Naive thymus-derived CD8-positive, alpha-beta T cell (primary cell): Measurements from ENCODE around the gene RASGEF1B. TPM values are rescaled to one million over a fixed set of nuclear protein-coding genes. Genes with fewer than 3 reads are reported as not detected.

Experiments used
- ATAC-seq, 2 donors: fragments of 150-1000 bp; cut with Tn5 transposase in 1 of 2; sonication (Bioruptor Pico), chemical (Tn5 transposase) in 1 of 2; 1 replicate in 1 of 2; 2 replicates in 1 of 2; pipeline ENCODE4 v1.10.0; 2021; ENCODE audit warnings: mild to moderate bottlenecking in 2 of 2, moderate library complexity in 2 of 2
- POLR2A ChIA-PET: fragments of 350-600 bp; sonication (Branson Sonifier 250); formaldehyde crosslinking; loops from one replicate; lab custom pipeline; 2021; ENCODE audit warnings: antibody characterized with exemption; lab: Charles Lee
- DNase-seq, 10 donors: peaks; one replicate each; pipeline versions ENCODE4 v3.0.0 to v3.0.0-alpha.2; 2020 to 2022
- H3K27ac Mint-ChIP-seq, 10 donors: one replicate each; pipeline ENCODE4 v1.8.0; 2020 to 2022; ENCODE audit warnings: mild to moderate bottlenecking in 10 of 10, mixed read lengths in 10 of 10, moderate library complexity in 4 of 10, inconsistent platforms in 1 of 10
- H3K27me3 Mint-ChIP-seq, 5 donors: one replicate each; pipeline ENCODE4 v1.8.0; 2021 to 2022; ENCODE audit warnings: mixed read lengths in 5 of 5
- H3K36me3 Mint-ChIP-seq, 3 donors: one replicate each; pipeline ENCODE4 v1.8.0; 2020 to 2022; ENCODE audit warnings: mixed read lengths in 3 of 3, mild to moderate bottlenecking in 2 of 3, inconsistent platforms in 1 of 3
- H3K4me1 Mint-ChIP-seq, 4 donors: one replicate each; pipeline ENCODE4 v1.8.0; 2021 to 2022; ENCODE audit warnings: mixed read lengths in 4 of 4
- H3K4me3 Mint-ChIP-seq, 10 donors: one replicate each; pipeline ENCODE4 v1.8.0; 2020 to 2022; ENCODE audit warnings: mild to moderate bottlenecking in 10 of 10, mixed read lengths in 10 of 10, moderate library complexity in 6 of 10, inconsistent platforms in 1 of 10
- H3K9me3 Mint-ChIP-seq, 9 donors: one replicate each; pipeline ENCODE4 v1.8.0; 2020 to 2022; ENCODE audit warnings: mixed read lengths in 9 of 9, mild to moderate bottlenecking in 3 of 9, inconsistent platforms in 1 of 9, moderate library complexity in 1 of 9
- polyA plus RNA-seq, 3 donors: library from polyadenylated mRNA; unstranded; fragments of 300-500 nt; fragmentation: Illumina TruSeq; gene quantifications; one replicate each; pipeline ENCODE4 v1.2.3, GENCODE V29; 2021
- total RNA-seq, 8 experiments: library from RNA in 2 of 8; stranded (reverse) in 2 of 8; gene quantifications; one replicate each; pipeline ENCODE4 v1.2.3 and lab custom pipeline; 2021 to 2026

Gene RASGEF1B
- total RNA-seq, result 10 to 100 TPM; 13.6 to 14.7 TPM
- 10 to 100 TPM in 1 of 3 donors, 1 to 10 TPM in 2; 6.4 to 13.7 (median 8.9) TPM for polyA plus RNA-seq
- 25.9 to 370 (median 53.7) reads per million in 6 experiments for total RNA-seq (lab: John Stamatoyannopoulos, UW)

- no peaks in the 10 kb centered on the region for H3K27me3 Mint-ChIP-seq
- ATAC-seq (peak; percentile 83 to 86), DNase-seq (peak; percentile 89 to 99 (median 96))
- peak within 1 kb of the TSS; percentile 88 to 97 (median 95) for H3K4me3 Mint-ChIP-seq
- H3K27ac Mint-ChIP-seq, result peak within 1 kb of the TSS; percentile 89 to 100 (median 98)
- H3K36me3 Mint-ChIP-seq, result no peaks in the 10 kb centered on the region
- peaks cover 34 to 58% (median 43%) of the 10 kb centered on the region in 4 donors for H3K4me1 Mint-ChIP-seq
- no peaks in the 10 kb centered on the region for H3K9me3 Mint-ChIP-seq
- POLR2A ChIA-PET, result interaction anchor here (0.6 to 3.9 kb wide), 23 partner anchors 17 to 958 kb away, joined by 3 to 59 read pairs (median 4); partner anchors contain the start of genes HNRNPD and HNRNPDL
Measured at GRCh38 chr4:81471588-81472280, at the start of gene RASGEF1B. RASGEF1B (minus strand) TSS chr4:81471907; CDS start chr4:81459508, 12,399 bp downstream.

- ATAC-seq, result no peak
- no peak overlapping the region for H3K4me3 Mint-ChIP-seq
- no peaks in the 10 kb centered on the region for H3K9me3 Mint-ChIP-seq
- H3K27me3 Mint-ChIP-seq, result no peaks in the 10 kb centered on the region
- POLR2A ChIA-PET, result interaction anchor here (1.3 kb wide), 1 partner anchor 48 kb away, joined by 4 read pairs; the partner anchor contains the start of gene RASGEF1B
- no peaks in the 10 kb centered on the region for H3K36me3 Mint-ChIP-seq
- H3K27ac Mint-ChIP-seq, result no peak overlapping the region
- DNase-seq, result no peak
- peaks cover 0 to 9% (median 4%) of the 10 kb centered on the region in 4 donors for H3K4me1 Mint-ChIP-seq
Measured at GRCh38 chr4:81519856-81520255, 48.1 kb upstream of the RASGEF1B start.

GRCh38 chr4:81519427-81519773 lies 47.7 kb upstream of the RASGEF1B start:
- Mint-ChIP-seq H3K9me3 (no peaks in the 10 kb centered on the region), H3K4me1 (peaks cover 0 to 9% (median 4%) of the 10 kb centered on the region in 4 donors), H3K4me3 (no peak overlapping the region), H3K27me3 (no peaks in the 10 kb centered on the region), H3K36me3 (no peaks in the 10 kb centered on the region), H3K27ac (no peak overlapping the region)
- ATAC-seq (no peak), DNase-seq (no peak)
- POLR2A ChIA-PET, result interaction anchor here (1.3 kb wide), 1 partner anchor 48 kb away, joined by 4 read pairs; the partner anchor contains the start of gene RASGEF1B

- DNase-seq, result no peak
- Mint-ChIP-seq H3K4me1 (peaks cover 0 to 9% (median 4%) of the 10 kb centered on the region in 4 donors), H3K27ac (peak overlapping the region in 1 of 10 donors; percentile 51), H3K27me3 (no peaks in the 10 kb centered on the region), H3K36me3 (no peaks in the 10 kb centered on the region), H3K4me3 (no peak overlapping the region), H3K9me3 (no peaks in the 10 kb centered on the region)
- peak in 1 of 2 donors; percentile 30 for ATAC-seq
- POLR2A ChIA-PET, result interaction anchor here (1.3 kb wide), 1 partner anchor 47 kb away, joined by 4 read pairs; the partner anchor contains the start of gene RASGEF1B
Measured at GRCh38 chr4:81518762-81519426, 47.2 kb upstream of the RASGEF1B start.

- H3K27me3 Mint-ChIP-seq, result no peaks in the 10 kb centered on the region
Measured at GRCh38 chr4:81516241-81516640, 44.5 kb upstream of the RASGEF1B start.

GRCh38 chr4:81512757-81513501 lies 41.2 kb upstream of the RASGEF1B start:
- peak overlapping the region in 5 of 10 donors; percentile 25 to 71 (median 54) for H3K27ac Mint-ChIP-seq
- no peaks in the 10 kb centered on the region for H3K27me3 Mint-ChIP-seq
- H3K4me3 Mint-ChIP-seq, result no peak overlapping the region
- H3K9me3 Mint-ChIP-seq, result no peaks in the 10 kb centered on the region
- DNase-seq, result no peak
- peaks cover 4 to 45% (median 26%) of the 10 kb centered on the region in 4 donors for H3K4me1 Mint-ChIP-seq
- H3K36me3 Mint-ChIP-seq, result no peaks in the 10 kb centered on the region
- peak; percentile 68 for ATAC-seq
- POLR2A ChIA-PET, result interaction anchor here (1.2 kb wide), 1 partner anchor 211 kb away, joined by 3 read pairs; no protein-coding TSS in a partner anchor

More at GRCh38 chr4:81516241-81516640, 44.5 kb upstream of the RASGEF1B start:
- Mint-ChIP-seq H3K27ac (peak overlapping the region in 1 of 10 donors; percentile 45), H3K4me3 (no peak overlapping the region), H3K4me1 (peaks cover 8 to 21% (median 16%) of the 10 kb centered on the region in 4 donors), H3K36me3 (no peaks in the 10 kb centered on the region), H3K9me3 (no peaks in the 10 kb centered on the region)
- POLR2A ChIA-PET, result no interaction called here
- ATAC-seq (peak in 1 of 2 donors; percentile 27), DNase-seq (no peak)

- Mint-ChIP-seq H3K9me3 (no peaks in the 10 kb centered on the region), H3K27ac (no peak overlapping the region), H3K4me3 (no peak overlapping the region), H3K4me1 (peaks cover 4 to 52% (median 28%) of the 10 kb centered on the region in 4 donors), H3K27me3 (no peaks in the 10 kb centered on the region), H3K36me3 (no peaks in the 10 kb centered on the region)
- POLR2A ChIA-PET, result interaction anchor here (1.2 kb wide), 1 partner anchor 212 kb away, joined by 3 read pairs; no protein-coding TSS in a partner anchor
- DNase-seq (no peak), ATAC-seq (no peak)
Measured at GRCh38 chr4:81512001-81512756, 40.5 kb upstream of the RASGEF1B start.

- ATAC-seq, result no peak
- Mint-ChIP-seq H3K27ac (peak overlapping the region in 2 of 10 donors; percentile 9), H3K4me3 (no peak overlapping the region), H3K4me1 (peaks cover 8 to 66% (median 39%) of the 10 kb centered on the region in 4 donors), H3K27me3 (no peaks in the 10 kb centered on the region), H3K36me3 (no peaks in the 10 kb centered on the region), H3K9me3 (no peaks in the 10 kb centered on the region)
- POLR2A ChIA-PET, result no interaction called here
- no peak for DNase-seq
Measured at GRCh38 chr4:81510643-81511178, 39.0 kb upstream of the RASGEF1B start.

GRCh38 chr4:81509822-81510221 lies 38.1 kb upstream of the RASGEF1B start:
- DNase-seq, result no peak
- Mint-ChIP-seq H3K4me1 (peaks cover 9 to 75% (median 47%) of the 10 kb centered on the region in 4 donors), H3K27me3 (no peaks in the 10 kb centered on the region), H3K36me3 (no peaks in the 10 kb centered on the region), H3K9me3 (no peaks in the 10 kb centered on the region), H3K27ac (no peak overlapping the region), H3K4me3 (no peak overlapping the region)
- no peak for ATAC-seq
- POLR2A ChIA-PET, result no interaction called here

GRCh38 chr4:81509191-81509590 lies 37.5 kb upstream of the RASGEF1B start:
- DNase-seq, result no peak
- POLR2A ChIA-PET, result interaction anchor here (0.9 kb wide), 1 partner anchor 11 kb away, joined by 3 read pairs; no protein-coding TSS in a partner anchor
- H3K4me1 Mint-ChIP-seq, result peaks cover 13 to 81% (median 52%) of the 10 kb centered on the region in 4 donors
- ATAC-seq, result no peak
- no peaks in the 10 kb centered on the region for H3K27me3 Mint-ChIP-seq
- H3K36me3 Mint-ChIP-seq, result no peaks in the 10 kb centered on the region
- no peaks in the 10 kb centered on the region for H3K9me3 Mint-ChIP-seq
- H3K27ac Mint-ChIP-seq, result no peak overlapping the region
- no peak overlapping the region for H3K4me3 Mint-ChIP-seq

GRCh38 chr4:81508411-81509185 lies 36.9 kb upstream of the RASGEF1B start:
- Mint-ChIP-seq H3K4me3 (no peak overlapping the region), H3K27ac (peak overlapping the region in 1 of 10 donors; percentile 23), H3K36me3 (no peaks in the 10 kb centered on the region), H3K27me3 (no peaks in the 10 kb centered on the region), H3K9me3 (no peaks in the 10 kb centered on the region), H3K4me1 (peaks cover 18 to 81% (median 54%) of the 10 kb centered on the region in 4 donors)
- ATAC-seq, result no peak
- no peak for DNase-seq
- POLR2A ChIA-PET, result interaction anchor here (0.9 kb wide), 1 partner anchor 11 kb away, joined by 3 read pairs; no protein-coding TSS in a partner anchor
